GM23338 (cell line): ENCODE results near the gene LPAR1. TPM values are rescaled to one million over a fixed set of nuclear protein-coding genes. Genes with fewer than 3 reads are reported as not detected.

Source experiments
- ATAC-seq: fragments of 200-7000 bp; cut with Tn5 transposase; 3 replicates; pipeline ENCODE4 v1.9.1; 2020
- DNase-seq: peaks from one replicate; pipeline ENCODE4 v3.0.0-alpha.2; 2015; ENCODE audit warnings: low spot score
- H2AFZ ChIP-seq: fragments of 200-600 bp; sonication (generic); 2 replicates; pipeline ENCODE4 v1.8.0; 2016; ENCODE audit warnings: antibody characterized with exemption, mild to moderate bottlenecking, moderate library complexity
- H3F3A ChIP-seq: fragments of 200-600 bp; sonication (generic); replicated peaks from 2 replicates; pipeline ENCODE4 v1.8.0; 2017; ENCODE audit warnings: antibody characterized with exemption, mixed run types, low read depth
- H3K27ac ChIP-seq: fragments of 200-600 bp; sonication (generic); 2 replicates; pipeline ENCODE4 v1.6.1; 2016; ENCODE audit warnings: low read depth
- H3K27me3 ChIP-seq: fragments of 200-600 bp; sonication (generic); 2 replicates; pipeline ENCODE4 v1.8.0; 2016; ENCODE audit warnings: mild to moderate bottlenecking, mixed run types, moderate library complexity; ENCODE audit not compliant: insufficient read depth
- H3K36me3 ChIP-seq: fragments of 200-600 bp; sonication (generic); 2 replicates; pipeline ENCODE4 v1.8.0; 2016; ENCODE audit warnings: mild to moderate bottlenecking; ENCODE audit not compliant: insufficient read depth
- H3K4me1 ChIP-seq: fragments of 200-600 bp; sonication (generic); 2 replicates; pipeline ENCODE4 v1.8.0; 2016; ENCODE audit warnings: mild to moderate bottlenecking, moderate library complexity; ENCODE audit not compliant: insufficient read depth
- H3K4me2 ChIP-seq: fragments of 200-600 bp; sonication (generic); 2 replicates; pipeline ENCODE4 v1.7.1; 2017; ENCODE audit warnings: mixed run types
- H3K4me3 ChIP-seq: fragments of 200-600 bp; sonication (generic); 2 replicates; pipeline ENCODE4 v1.6.1; 2016; ENCODE audit warnings: mixed run types
- H3K79me2 ChIP-seq: fragments of 200-600 bp; sonication (generic); replicated peaks from 2 replicates; pipeline ENCODE4 v1.8.0; 2017; ENCODE audit warnings: mild to moderate bottlenecking; ENCODE audit not compliant: insufficient read depth
- H3K9me2 ChIP-seq: fragments of 200-600 bp; sonication (generic); 2 replicates; pipeline ENCODE4 v1.8.0; 2017; ENCODE audit not compliant: insufficient read depth
- H4K20me1 ChIP-seq: fragments of 200-600 bp; sonication (generic); replicated peaks from 2 replicates; pipeline ENCODE4 v1.8.0; 2017; ENCODE audit warnings: mild to moderate bottlenecking; ENCODE audit not compliant: insufficient read depth
- H3K27ac Mint-ChIP-seq: 2 replicates; pipeline ENCODE4 v1.8.0; 2020; ENCODE audit warnings: inconsistent platforms, mild to moderate bottlenecking, moderate library complexity, mixed read lengths
- H3K27me3 Mint-ChIP-seq: 3 replicates; pipeline ENCODE4 v1.8.0; 2022; ENCODE audit warnings: low read depth, mild to moderate bottlenecking, moderate library complexity, mixed read lengths, inconsistent platforms; ENCODE audit not compliant: insufficient read depth, poor library complexity
- H3K36me3 Mint-ChIP-seq: 3 replicates; pipeline ENCODE4 v1.8.0; 2021; ENCODE audit warnings: low read depth, mild to moderate bottlenecking, inconsistent platforms, moderate library complexity, mixed read lengths
- H3K4me1 Mint-ChIP-seq: 3 replicates; pipeline ENCODE4 v1.8.0; 2020; ENCODE audit warnings: mild to moderate bottlenecking, inconsistent platforms, mixed read lengths
- H3K4me3 Mint-ChIP-seq: 3 replicates; pipeline ENCODE4 v1.8.0; 2021; ENCODE audit warnings: moderate library complexity, mild to moderate bottlenecking, inconsistent platforms, mixed read lengths
- H3K9me3 Mint-ChIP-seq: 3 replicates; pipeline ENCODE4 v1.8.0; 2020; ENCODE audit warnings: moderate library complexity, mild to moderate bottlenecking, inconsistent platforms, mixed read lengths
- CREB1 ChIP-seq: fragments of 250-450 bp; sonication (Bioruptor Pico); IDR thresholded peaks from 2 replicates; pipeline ENCODE4 v1.5.0; 2020; ENCODE audit warnings: low read depth, mild to moderate bottlenecking, moderate library complexity
- CTCF ChIP-seq, 2 experiments: fragments of 200-600 bp in 1 of 2; sonication (generic) in 1 of 2; conservative IDR thresholded peaks; 2 replicates each; pipeline versions ENCODE4 v1.5.1 to v1.6.1; 2016 to 2017; ENCODE audit warnings: antibody characterized with exemption in 2 of 2, low read depth in 2 of 2, mild to moderate bottlenecking in 2 of 2, moderate library complexity in 1 of 2
- ETS1 ChIP-seq: IDR thresholded peaks from 2 replicates; pipeline ENCODE4 v1.6.1; 2016; ENCODE audit warnings: antibody characterized with exemption
- EZH2 ChIP-seq: fragments of 200-600 bp; sonication (generic); IDR thresholded peaks from one replicate; pipeline ENCODE4 v1.8.0; 2017; ENCODE audit warnings: antibody characterized with exemption, mild to moderate bottlenecking, low read depth; ENCODE audit not compliant: unreplicated experiment
- EZH2phosphoT487 ChIP-seq: fragments of 200-600 bp; sonication (generic); IDR thresholded peaks from one replicate; pipeline ENCODE4 v1.8.1; 2018; ENCODE audit warnings: antibody characterized with exemption; ENCODE audit not compliant: unreplicated experiment
- JUNB ChIP-seq: IDR thresholded peaks from one replicate; pipeline ENCODE4 v1.6.1; 2016; ENCODE audit warnings: antibody characterized with exemption; ENCODE audit not compliant: unreplicated experiment
- NANOG ChIP-seq: IDR thresholded peaks from 2 replicates; pipeline ENCODE4 v1.6.1; 2016; ENCODE audit warnings: antibody characterized with exemption, borderline replicate concordance
- POLR2AphosphoS5 ChIP-seq: IDR thresholded peaks from 2 replicates; pipeline ENCODE4 v1.6.1; 2016; ENCODE audit warnings: antibody characterized with exemption, low read depth
- REST ChIP-seq: IDR thresholded peaks from one replicate; pipeline ENCODE4 v1.6.1; 2018; ENCODE audit warnings: antibody characterized with exemption; ENCODE audit not compliant: unreplicated experiment
- STAT1 ChIP-seq: IDR thresholded peaks from one replicate; pipeline ENCODE4 v1.6.1; 2016; ENCODE audit warnings: antibody characterized with exemption; ENCODE audit not compliant: unreplicated experiment
- ZNF114 ChIP-seq: fragments of 250-450 bp; sonication (Bioruptor Pico); IDR thresholded peaks from 2 replicates; pipeline ENCODE4 v1.5.0; 2020; ENCODE audit warnings: mild to moderate bottlenecking, moderate library complexity
- ZNF331 ChIP-seq: fragments of 250-450 bp; sonication (Bioruptor Pico); IDR thresholded peaks from 2 replicates; pipeline ENCODE4 v1.5.0; 2020; ENCODE audit warnings: low read depth, mild to moderate bottlenecking, moderate library complexity
- polyA plus RNA-seq: library from polyadenylated mRNA; unstranded; fragments of >200 nt; fragmentation: Nextera tagmentation; extraction: Ambion mirVana; gene quantifications from 2 replicates; pipeline ENCODE4 v1.2.1, GENCODE V29; 2016
- total RNA-seq: library from RNA; depleted of rRNA; stranded (reverse); fragments of >200 nt; shearing (Covaris generic); gene quantifications from 2 replicates; pipeline ENCODE4 v1.2.3, GENCODE V29; 2014

LPAR1 gene
- total and polyA plus RNA-seq, 2 experiments from 2014 or later, result 1.0 to 3.8 TPM

GRCh38 chr9:110898866-110899265, 139.4 kb downstream of the LPAR1 start:
- Histone ChIP-seq H3K4me3 (no peak overlapping the region), H3F3A (no peaks in the 10 kb centered on the region), H3K27me3 (no peaks in the 10 kb centered on the region), H2AFZ (no peak overlapping the region), H3K27ac (no peak overlapping the region), H4K20me1 (no peaks in the 10 kb centered on the region), H3K36me3 (no peaks in the 10 kb centered on the region), H3K79me2 (no peaks in the 10 kb centered on the region), H3K9me2 (no peaks in the 10 kb centered on the region), H3K4me2 (no peak overlapping the region), H3K4me1 (no peaks in the 10 kb centered on the region)
- Mint-ChIP-seq H3K36me3 (peaks cover 24% of the 10 kb centered on the region), H3K9me3 (peaks cover 26% of the 10 kb centered on the region), H3K27ac (no peak overlapping the region), H3K4me3 (no peak overlapping the region), H3K27me3 (peaks cover 4% of the 10 kb centered on the region), H3K4me1 (no peaks in the 10 kb centered on the region)
- no peak for TF ChIP-seq REST
- no peak for TF ChIP-seq EZH2phosphoT487
- TF ChIP-seq CTCF (conservative IDR thresholded peaks at IDR 0.05; ENCODE audit: low read depth in 2 of 2), result no peak
- TF ChIP-seq ZNF114 (CRISPR knock-in tag), result no peak
- TF ChIP-seq EZH2, result no peak
- TF ChIP-seq CREB1 (CRISPR knock-in tag), result no peak
- no peak for TF ChIP-seq ETS1
- no peak for TF ChIP-seq POLR2AphosphoS5
- TF ChIP-seq JUNB, result no peak
- DNase-seq (no peak), ATAC-seq (no peak)

- H3K4me3 ChIP-seq, result no peak overlapping the region
- no peak overlapping the region for H3K4me3 Mint-ChIP-seq
- no peak overlapping the region for H3K27ac ChIP-seq
- H3K4me2 ChIP-seq, result no peak overlapping the region
- no peaks in the 10 kb centered on the region for H3K36me3 ChIP-seq
- no peaks in the 10 kb centered on the region for H4K20me1 ChIP-seq
- no peaks in the 10 kb centered on the region for H3K79me2 ChIP-seq
- H3K9me3 Mint-ChIP-seq, result peaks cover 25% of the 10 kb centered on the region
- DNase-seq (no peak), ATAC-seq (no peak)
- H3K27me3 Mint-ChIP-seq, result peaks cover 4% of the 10 kb centered on the region
- H3K27ac Mint-ChIP-seq, result no peak overlapping the region
- H3K9me2 ChIP-seq, result no peaks in the 10 kb centered on the region
- no peak overlapping the region for H2AFZ ChIP-seq
- H3K27me3 ChIP-seq, result no peaks in the 10 kb centered on the region
- H3F3A ChIP-seq, result no peaks in the 10 kb centered on the region
- no peaks in the 10 kb centered on the region for H3K4me1 Mint-ChIP-seq
- no peaks in the 10 kb centered on the region for H3K4me1 ChIP-seq
- peaks cover 23% of the 10 kb centered on the region for H3K36me3 Mint-ChIP-seq
- TF ChIP-seq CREB1 (CRISPR knock-in tag), result no peak
- no peak for TF ChIP-seq NANOG
- TF ChIP-seq STAT1, result no peak
- TF ChIP-seq REST, result no peak
- TF ChIP-seq JUNB, result no peak
- no peak for TF ChIP-seq EZH2phosphoT487
- no peak for TF ChIP-seq CTCF (conservative IDR thresholded peaks at IDR 0.05; ENCODE audit: low read depth in 2 of 2)
- no peak for TF ChIP-seq ZNF114 (CRISPR knock-in tag)
- no peak for TF ChIP-seq POLR2AphosphoS5
- TF ChIP-seq ZNF331 (CRISPR knock-in tag), result no peak
These were observed 139.9 kb downstream of the LPAR1 start for GRCh38 chr9:110898358-110898757.
